A549 (cell line): Measurements from ENCODE around the gene UNC119B. TPM values are rescaled to one million over a fixed set of nuclear protein-coding genes. Genes with fewer than 3 reads are reported as not detected.

Experiments used
- polyA plus RNA-seq, 4 experiments: library from polyadenylated mRNA; depleted of rRNA in 3 of 4; stranded (reverse); fragments of >200 nt; fragmentation: RNase III in 1 of 4; extraction: RNeasy Plus Mini Kit Qiagen cat#74134 plus additional on column Dnase treatment in 1 of 4; gene quantifications; 2 replicates in 3 of 4; 3 replicates in 1 of 4; pipeline ENCODE4 v1.2.3, GENCODE V29; 2011 to 2017

Gene UNC119B
- polyA plus RNA-seq, 2 of the 4 experiments (the other 2 are of a cell fraction) = 25.8 to 41.5 TPM

Other genes with a start within 250 kb of the UNC119B start
- gene SRSF9, start 240.7 kb upstream of the UNC119B start, polyA plus RNA-seq (2011; rRNA removed) = 173 and 218 TPM in 2 replicates
- 288 to 316 TPM (median 306 TPM) in 3 replicates for gene SRSF9, start 240.7 kb upstream of the UNC119B start, polyA plus RNA-seq (2017; fragmentation: RNase III; extraction: RNeasy Plus Mini Kit Qiagen cat#74134 plus additional on column Dnase treatment)
- 744 and 825 TPM in 2 replicates for gene DYNLL1, start 214.3 kb upstream of the UNC119B start, polyA plus RNA-seq (2011; rRNA removed)
- gene DYNLL1, start 214.3 kb upstream of the UNC119B start, polyA plus RNA-seq (2017; fragmentation: RNase III; extraction: RNeasy Plus Mini Kit Qiagen cat#74134 plus additional on column Dnase treatment) = 700 to 848 TPM (median 735 TPM) in 3 replicates
- 84.9 and 100.0 TPM in 2 replicates for gene COQ5, start 181.3 kb upstream of the UNC119B start, polyA plus RNA-seq (2011; rRNA removed)
- 46.6 to 49.6 TPM (median 48.9 TPM) in 3 replicates for gene COQ5, start 181.3 kb upstream of the UNC119B start, polyA plus RNA-seq (2017; fragmentation: RNase III; extraction: RNeasy Plus Mini Kit Qiagen cat#74134 plus additional on column Dnase treatment)
- gene RNF10, start 176.1 kb upstream of the UNC119B start, polyA plus RNA-seq (2011; rRNA removed) = 118 and 137 TPM in 2 replicates
- gene RNF10, start 176.1 kb upstream of the UNC119B start, polyA plus RNA-seq (2017; fragmentation: RNase III; extraction: RNeasy Plus Mini Kit Qiagen cat#74134 plus additional on column Dnase treatment) = 87.0 to 101 TPM (median 99.3 TPM) in 3 replicates
- gene POP5, start 129.1 kb upstream of the UNC119B start, polyA plus RNA-seq (2011; rRNA removed) = 111 and 133 TPM in 2 replicates
- 82.4 to 84.5 TPM (median 84.4 TPM) in 3 replicates for gene POP5, start 129.1 kb upstream of the UNC119B start, polyA plus RNA-seq (2017; fragmentation: RNase III; extraction: RNeasy Plus Mini Kit Qiagen cat#74134 plus additional on column Dnase treatment)
- gene CABP1, start 69.8 kb upstream of the UNC119B start, polyA plus RNA-seq (2011; rRNA removed) = 0.17 and 0.22 TPM in 2 replicates
- gene CABP1, start 69.8 kb upstream of the UNC119B start, polyA plus RNA-seq (2017; fragmentation: RNase III; extraction: RNeasy Plus Mini Kit Qiagen cat#74134 plus additional on column Dnase treatment) = 0.08 to 0.16 TPM (median 0.15 TPM) in 3 replicates
- gene MLEC, start 23.3 kb upstream of the UNC119B start, polyA plus RNA-seq (2011; rRNA removed) = 89.1 and 140 TPM in 2 replicates
- 117 to 126 TPM (median 121 TPM) in 3 replicates for gene MLEC, start 23.3 kb upstream of the UNC119B start, polyA plus RNA-seq (2017; fragmentation: RNase III; extraction: RNeasy Plus Mini Kit Qiagen cat#74134 plus additional on column Dnase treatment)
- 7.0 and 7.9 TPM in 2 replicates for gene ACADS, start 15.4 kb downstream of the UNC119B start, polyA plus RNA-seq (2011; rRNA removed)
- gene ACADS, start 15.4 kb downstream of the UNC119B start, polyA plus RNA-seq (2017; fragmentation: RNase III; extraction: RNeasy Plus Mini Kit Qiagen cat#74134 plus additional on column Dnase treatment) = 8.4 to 9.3 TPM (median 9.1 TPM) in 3 replicates
- gene SPPL3, start 193.9 kb downstream of the UNC119B start, polyA plus RNA-seq (2011; rRNA removed) = 26.6 and 32.6 TPM in 2 replicates
- 25.0 to 26.5 TPM (median 25.1 TPM) in 3 replicates for gene SPPL3, start 193.9 kb downstream of the UNC119B start, polyA plus RNA-seq (2017; fragmentation: RNase III; extraction: RNeasy Plus Mini Kit Qiagen cat#74134 plus additional on column Dnase treatment)